Common myeloid progenitor, CD34-positive (primary cell): ENCODE results near the gene ZFP36L2.

Experiments used
- CTCF ChIA-PET: fragments of 350-600 bp; sonication (Branson Sonifier 250); formaldehyde crosslinking; loops from one replicate; lab custom pipeline; 2021; ENCODE audit warnings: antibody characterized with exemption; lab: Charles Lee
- POLR2A ChIA-PET: fragments of 350-600 bp; sonication (Branson Sonifier 250); formaldehyde crosslinking; loops from one replicate; lab custom pipeline; 2021; ENCODE audit warnings: antibody characterized with exemption; lab: Charles Lee
- DNase-seq, 3 donors: peaks; one replicate each; pipeline versions ENCODE4 v3.0.0 to v3.0.0-alpha.2; 2013
- H3K27ac ChIP-seq, 2 experiments: 1 replicate in 1 of 2; 2 replicates in 1 of 2; pipeline ENCODE4 v1.7.0; 2013; ENCODE audit warnings: inconsistent platforms in 2 of 2, low read length in 2 of 2, mild to moderate bottlenecking in 2 of 2, low read depth in 1 of 2, moderate library complexity in 1 of 2; ENCODE audit not compliant: severe bottlenecking in 2 of 2, insufficient read depth in 1 of 2, poor library complexity in 1 of 2
- H3K27me3 ChIP-seq, 5 experiments: replicated peaks in 2 of 5; 1 replicate in 3 of 5; 2 replicates in 2 of 5; pipeline versions ENCODE4 v1.6.1 to v1.7.0; 2013; ENCODE audit warnings: low read length in 4 of 5, mild to moderate bottlenecking in 2 of 5, moderate library complexity in 2 of 5, inconsistent platforms in 1 of 5; ENCODE audit not compliant: insufficient read depth in 5 of 5, control insufficient read depth in 4 of 5
- H3K36me3 ChIP-seq, 4 experiments: 1 replicate in 2 of 4; 2 replicates in 2 of 4; pipeline versions ENCODE4 v1.6.1 to v1.7.0; 2013; ENCODE audit warnings: low read length in 3 of 4, control low read depth in 1 of 4, mild to moderate bottlenecking in 1 of 4; ENCODE audit not compliant: control insufficient read depth in 4 of 4, insufficient read depth in 4 of 4
- H3K4me1 ChIP-seq, 4 experiments: 1 replicate in 3 of 4; 2 replicates in 1 of 4; pipeline versions ENCODE4 v1.6.1 to v1.7.1; 2013; ENCODE audit warnings: low read length in 3 of 4, mild to moderate bottlenecking in 3 of 4, control low read depth in 1 of 4, inconsistent platforms in 1 of 4, moderate library complexity in 1 of 4; ENCODE audit not compliant: control insufficient read depth in 4 of 4, insufficient read depth in 4 of 4; ENCODE audit errors: control extremely low read depth in 1 of 4
- H3K4me3 ChIP-seq, 7 experiments: 1 replicate in 4 of 7; 2 replicates in 3 of 7; pipeline versions ENCODE4 v1.5.1 to v1.7.0; 2013; ENCODE audit warnings: mild to moderate bottlenecking in 7 of 7, low read length in 6 of 7, moderate library complexity in 6 of 7, inconsistent platforms in 2 of 7, low read depth in 2 of 7, control low read depth in 1 of 7; ENCODE audit not compliant: insufficient read depth in 4 of 7, control insufficient read depth in 1 of 7; ENCODE audit errors: extremely low read depth in 1 of 7
- H3K9me3 ChIP-seq, 5 experiments: 1 replicate in 4 of 5; 2 replicates in 1 of 5; pipeline versions ENCODE4 v1.6.1 to v1.7.1; 2013; ENCODE audit warnings: low read length in 4 of 5, mild to moderate bottlenecking in 2 of 5, inconsistent platforms in 1 of 5, low read depth in 1 of 5, moderate library complexity in 1 of 5; ENCODE audit not compliant: control insufficient read depth in 4 of 5, insufficient read depth in 2 of 5; ENCODE audit errors: control extremely low read depth in 1 of 5
- WGBS: methylation state at CpG from one replicate; pipeline ENCODE4 v1.1.5; 2013; ENCODE audit not compliant: insufficient coverage; 5-methylcytosine and 5-hydroxymethylcytosine counted together

ZFP36L2 gene

GRCh38 chr2:43250015-43250414 is 23.6 kb upstream of the ZFP36L2 start:
- CTCF ChIA-PET: no interaction called here
- no peak for DNase-seq
- WGBS: no CpG with 5 or more reads among the region's 2 CpGs
- Histone ChIP-seq H3K27me3 (no peaks in the 10 kb centered on the region), H3K27ac (no peak overlapping the region), H3K9me3 (no peaks in the 10 kb centered on the region), H3K4me3 (no peak overlapping the region), H3K36me3 (peaks cover 0 to 13% (median 10%) of the 10 kb centered on the region in 4 experiments), H3K4me1 (peaks cover 0 to 6% (median 0%) of the 10 kb centered on the region in 4 experiments)
- POLR2A ChIA-PET: no interaction called here

- Histone ChIP-seq H3K4me3 (no peak overlapping the region), H3K27ac (no peak overlapping the region), H3K9me3 (no peaks in the 10 kb centered on the region), H3K4me1 (peaks cover 0 to 6% (median 0%) of the 10 kb centered on the region in 4 experiments), H3K27me3 (no peaks in the 10 kb centered on the region), H3K36me3 (peaks cover 0 to 13% (median 9%) of the 10 kb centered on the region in 4 experiments)
- ChIA-PET POLR2A (no interaction called here), CTCF (interaction anchor here (1.0 kb wide), 1 partner anchor 8 kb away, joined by 3 read pairs; no protein-coding TSS in a partner anchor)
- WGBS: 94% methylated on average over 6 of the region's 7 CpGs
- no peak for DNase-seq
Observed at GRCh38 chr2:43248621-43249020, 22.2 kb upstream of the ZFP36L2 start.

GRCh38 chr2:43246641-43247040 is 20.2 kb upstream of the ZFP36L2 start:
- H3K27ac ChIP-seq: no peak overlapping the region
- H3K4me3 ChIP-seq: no peak overlapping the region
- no peaks in the 10 kb centered on the region for H3K9me3 ChIP-seq
- CTCF ChIA-PET: no interaction called here
- peaks cover 0 to 6% (median 0%) of the 10 kb centered on the region in 4 experiments for H3K4me1 ChIP-seq
- DNase-seq: no peak
- peaks cover 0 to 15% (median 12%) of the 10 kb centered on the region in 4 experiments for H3K36me3 ChIP-seq
- WGBS: 100% methylated on average over 2 of the region's 3 CpGs
- POLR2A ChIA-PET: no interaction called here
- no peaks in the 10 kb centered on the region for H3K27me3 ChIP-seq

- Histone ChIP-seq H3K27me3 (no peaks in the 10 kb centered on the region), H3K4me3 (no peak overlapping the region), H3K27ac (no peak overlapping the region), H3K36me3 (peaks cover 0 to 15% (median 6%) of the 10 kb centered on the region in 4 experiments), H3K4me1 (peaks cover 0 to 14% (median 13%) of the 10 kb centered on the region in 4 experiments), H3K9me3 (no peaks in the 10 kb centered on the region)
- POLR2A ChIA-PET: interaction anchor here (2.0 kb wide), 1 partner anchor 14 kb away, joined by 6 read pairs; the partner anchor contains the start of gene ZFP36L2
- CTCF ChIA-PET: interaction anchor here (1.9 kb wide), 1 partner anchor 244 kb away, joined by 9 read pairs; no protein-coding TSS in a partner anchor
- WGBS: over 99% methylated on average over 10 of the region's 10 CpGs
- no peak for DNase-seq
Observed at GRCh38 chr2:43241558-43241957, 15.2 kb upstream of the ZFP36L2 start.

- H3K27ac ChIP-seq: peak overlapping the region in 1 of 2 experiments; percentile 39
- peaks cover 0 to 15% (median 6%) of the 10 kb centered on the region in 4 experiments for H3K36me3 ChIP-seq
- peak overlapping the region in 1 of 7 experiments; percentile 19 for H3K4me3 ChIP-seq
- 75% methylated on average over 4 of the region's 5 CpGs for WGBS
- ChIA-PET CTCF (interaction anchor here (0.8 to 2.4 kb wide), 8 partner anchors 8 to 301 kb away, joined by 3 to 12 read pairs (median 4); partner anchors contain the start of gene ZFP36L2), POLR2A (interaction anchor here (1.2 kb wide), 1 partner anchor 14 kb away, joined by 4 read pairs; the partner anchor contains the start of gene ZFP36L2)
- peaks cover 0 to 14% (median 13%) of the 10 kb centered on the region in 4 experiments for H3K4me1 ChIP-seq
- DNase-seq: no peak
- H3K9me3 ChIP-seq: no peaks in the 10 kb centered on the region
- no peaks in the 10 kb centered on the region for H3K27me3 ChIP-seq
Observed at GRCh38 chr2:43240766-43241150, 14.4 kb upstream of the ZFP36L2 start.

- H3K9me3 ChIP-seq: no peaks in the 10 kb centered on the region
- DNase-seq: peak in 2 of 3 donors; percentile 60 to 65
- ChIA-PET POLR2A (interaction anchor here (1.2 kb wide), 1 partner anchor 14 kb away, joined by 4 read pairs; the partner anchor contains the start of gene ZFP36L2), CTCF (interaction anchor here (0.8 to 2.4 kb wide), 8 partner anchors 8 to 302 kb away, joined by 3 to 12 read pairs (median 4); partner anchors contain the start of gene ZFP36L2)
- H3K4me1 ChIP-seq: peaks cover 0 to 14% (median 13%) of the 10 kb centered on the region in 4 experiments
- WGBS: 60% methylated on average over 10 of the region's 13 CpGs
- H3K27ac ChIP-seq: peak overlapping the region in 1 of 2 experiments; percentile 39
- H3K4me3 ChIP-seq: peak overlapping the region in 1 of 7 experiments; percentile 19
- peaks cover 0 to 15% (median 6%) of the 10 kb centered on the region in 4 experiments for H3K36me3 ChIP-seq
- no peaks in the 10 kb centered on the region for H3K27me3 ChIP-seq
Observed at GRCh38 chr2:43239981-43240765, 13.8 kb upstream of the ZFP36L2 start.
